Esophagus mucosa (tissue), 1 donor: ENCODE results near the gene EXOC6. TPM values are rescaled to one million over a fixed set of nuclear protein-coding genes. Genes with fewer than 3 reads are reported as not detected.

ENCODE experiments used
- ATAC-seq: fragments of 200-7000 bp; cut with Tn5 transposase; one replicate; pipeline ENCODE4 v1.9.1; 2020
- total RNA-seq: library from RNA; stranded (reverse); gene quantifications from one replicate; pipeline ENCODE4 v1.2.4, GENCODE V29; 2023
- donor health status: DM: yes; HTN: yes; CAD: no.

Gene EXOC6
- total RNA-seq, 1 donor from 2014 or later = 3.1 TPM

DNA sequence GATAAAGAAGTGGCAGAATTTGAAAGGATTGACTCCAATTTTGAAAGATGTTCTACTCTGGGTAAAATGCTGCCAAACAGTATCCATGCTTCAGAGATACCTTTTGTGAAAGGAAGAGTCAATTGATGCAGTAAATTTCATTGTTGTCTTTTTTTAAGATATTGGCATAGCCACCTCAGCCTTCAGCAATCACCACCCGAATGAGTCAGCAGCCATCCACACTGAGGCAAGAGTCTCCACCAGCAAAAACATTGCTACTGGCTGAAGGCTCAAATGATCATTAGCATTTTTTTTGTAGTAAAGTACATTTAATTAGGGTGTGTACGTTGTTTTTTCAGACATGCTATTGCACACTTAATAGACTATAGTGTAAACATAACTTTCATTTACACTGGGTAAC lies 180.6 kb downstream of the EXOC6 start:
- no peak for ATAC-seq

- ATAC-seq = no peak
Measured at GRCh38 chr10:93030409-93030808, 182.1 kb downstream of the EXOC6 start.

DNA sequence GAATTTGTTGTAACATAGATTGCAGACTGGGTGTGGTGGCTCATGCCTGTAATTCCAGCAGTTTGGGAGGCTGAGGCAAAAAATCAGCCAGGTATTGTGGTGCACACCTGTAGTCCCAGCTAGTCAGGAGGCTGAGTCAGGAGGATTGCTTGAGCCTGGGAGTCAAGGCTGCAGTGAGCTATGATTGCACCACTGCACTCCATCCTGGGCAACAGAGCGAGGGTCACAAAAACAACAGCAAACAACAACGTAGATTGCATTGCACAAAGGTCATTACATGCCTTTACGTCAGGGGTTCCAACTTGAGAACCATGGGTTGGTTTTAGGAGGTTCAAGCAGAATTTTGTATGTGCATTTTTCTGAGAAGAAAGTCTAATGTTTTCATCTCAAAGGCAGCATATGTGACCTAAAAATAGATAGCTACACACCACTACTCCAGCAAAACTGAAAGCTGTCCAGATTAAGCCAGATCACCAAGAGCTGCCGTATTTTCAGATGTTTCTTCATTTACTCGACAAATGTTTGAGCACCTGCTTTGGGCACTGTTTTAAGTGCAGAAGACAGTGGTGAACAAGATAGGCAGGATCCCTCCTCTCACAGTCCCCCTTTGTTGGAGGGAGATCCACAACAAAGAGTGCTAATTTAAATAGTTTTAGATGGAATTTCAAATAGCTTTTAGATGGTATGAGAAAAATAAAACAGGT lies 183.9 kb downstream of the EXOC6 start:
- ATAC-seq = no peak

DNA sequence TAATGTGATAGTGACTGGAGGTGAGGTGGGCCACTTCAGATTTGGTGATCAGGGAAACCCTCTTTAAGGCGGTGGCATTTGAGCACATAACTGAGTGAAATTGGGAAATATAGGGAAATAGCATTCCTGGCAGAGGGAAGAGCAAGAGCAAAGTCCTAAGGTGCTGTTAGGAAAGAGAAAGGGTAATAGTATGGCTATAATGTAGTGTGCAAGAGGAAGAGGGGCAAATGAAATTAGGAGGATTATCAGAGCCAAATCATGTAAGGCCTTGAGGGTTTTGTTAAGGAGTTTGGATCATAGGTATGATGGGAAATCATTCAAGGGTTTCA lies 184.5 kb downstream of the EXOC6 start:
- ATAC-seq = no peak

DNA sequence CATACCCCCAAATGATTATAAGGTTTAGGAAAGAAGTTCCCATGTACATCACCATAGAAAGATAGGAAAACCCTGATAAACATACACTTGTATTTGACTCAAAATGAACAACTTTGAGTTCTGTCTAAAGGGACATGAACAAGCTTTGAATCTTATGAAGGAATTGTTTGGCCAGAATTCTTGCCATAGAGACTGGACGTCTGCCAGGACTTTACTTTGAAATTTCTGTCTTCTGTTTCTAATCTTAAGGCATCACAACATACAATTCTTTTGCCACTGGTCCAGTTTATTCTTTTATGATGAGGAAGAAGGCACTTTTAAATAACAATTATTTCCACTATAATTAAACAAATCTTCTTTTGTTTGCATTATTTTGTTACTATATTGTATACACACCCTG lies 186.1 kb downstream of the EXOC6 start:
- no peak for ATAC-seq

DNA sequence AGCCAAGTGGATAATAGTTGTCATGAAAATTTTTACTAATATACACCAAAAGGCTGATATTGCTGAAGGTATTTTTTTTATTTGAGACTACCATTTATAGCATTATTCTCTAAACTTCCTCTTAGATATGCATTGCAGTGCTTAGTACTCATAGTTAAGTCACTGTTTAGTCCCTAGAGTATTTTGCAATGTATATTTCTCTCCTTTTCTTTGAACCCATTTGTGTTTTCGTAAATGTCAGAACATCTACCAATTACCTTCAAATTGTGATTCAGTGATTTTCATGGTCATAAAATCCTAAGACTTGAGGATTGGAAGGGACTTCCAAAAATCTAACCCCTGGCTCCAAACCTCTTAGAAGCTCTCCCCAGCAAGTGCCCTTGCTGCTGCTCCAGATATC lies 190.8 kb downstream of the EXOC6 start:
- ATAC-seq = no peak

- no peak for ATAC-seq
Measured at GRCh38 chr10:93039721-93040120, 191.4 kb downstream of the EXOC6 start.

DNA sequence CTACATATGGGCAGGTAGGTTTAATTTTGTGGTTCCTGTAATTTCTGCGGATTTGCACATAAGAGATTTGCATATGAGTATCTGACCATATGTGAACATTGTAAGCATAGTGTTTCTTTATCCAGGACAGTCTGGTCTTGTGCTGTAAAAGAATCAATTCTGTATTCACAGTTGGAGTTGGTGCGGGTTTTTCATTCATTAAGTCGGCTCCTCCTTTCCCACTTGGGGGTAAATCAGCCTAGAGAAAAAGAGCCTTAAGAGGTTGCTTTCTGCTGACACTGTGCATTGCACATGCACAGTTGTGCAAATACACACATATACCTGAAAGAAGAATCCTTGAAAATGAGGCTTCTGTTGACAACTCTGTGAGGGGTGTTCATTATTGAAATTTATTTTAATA lies 206.2 kb downstream of the EXOC6 start:
- no peak for ATAC-seq

DNA sequence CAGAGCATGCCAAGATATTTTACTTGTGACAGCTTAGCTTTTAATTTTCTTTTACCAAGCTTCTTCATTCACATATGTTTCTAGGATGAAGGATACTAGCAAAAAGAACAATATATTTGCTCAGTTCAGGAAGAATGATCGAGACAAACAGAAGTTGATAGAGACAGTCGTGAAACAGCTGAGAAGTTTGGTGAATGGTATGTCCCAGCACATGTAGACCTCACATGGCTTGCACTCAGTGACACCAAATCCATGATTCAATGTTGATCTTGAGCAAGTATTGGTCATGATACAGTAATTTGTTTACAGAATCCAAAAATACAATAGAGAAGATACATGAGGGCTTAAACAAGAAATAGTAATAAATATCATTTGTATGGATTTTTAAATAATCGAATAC lies 209.8 kb downstream of the EXOC6 start:
- no peak for ATAC-seq

DNA sequence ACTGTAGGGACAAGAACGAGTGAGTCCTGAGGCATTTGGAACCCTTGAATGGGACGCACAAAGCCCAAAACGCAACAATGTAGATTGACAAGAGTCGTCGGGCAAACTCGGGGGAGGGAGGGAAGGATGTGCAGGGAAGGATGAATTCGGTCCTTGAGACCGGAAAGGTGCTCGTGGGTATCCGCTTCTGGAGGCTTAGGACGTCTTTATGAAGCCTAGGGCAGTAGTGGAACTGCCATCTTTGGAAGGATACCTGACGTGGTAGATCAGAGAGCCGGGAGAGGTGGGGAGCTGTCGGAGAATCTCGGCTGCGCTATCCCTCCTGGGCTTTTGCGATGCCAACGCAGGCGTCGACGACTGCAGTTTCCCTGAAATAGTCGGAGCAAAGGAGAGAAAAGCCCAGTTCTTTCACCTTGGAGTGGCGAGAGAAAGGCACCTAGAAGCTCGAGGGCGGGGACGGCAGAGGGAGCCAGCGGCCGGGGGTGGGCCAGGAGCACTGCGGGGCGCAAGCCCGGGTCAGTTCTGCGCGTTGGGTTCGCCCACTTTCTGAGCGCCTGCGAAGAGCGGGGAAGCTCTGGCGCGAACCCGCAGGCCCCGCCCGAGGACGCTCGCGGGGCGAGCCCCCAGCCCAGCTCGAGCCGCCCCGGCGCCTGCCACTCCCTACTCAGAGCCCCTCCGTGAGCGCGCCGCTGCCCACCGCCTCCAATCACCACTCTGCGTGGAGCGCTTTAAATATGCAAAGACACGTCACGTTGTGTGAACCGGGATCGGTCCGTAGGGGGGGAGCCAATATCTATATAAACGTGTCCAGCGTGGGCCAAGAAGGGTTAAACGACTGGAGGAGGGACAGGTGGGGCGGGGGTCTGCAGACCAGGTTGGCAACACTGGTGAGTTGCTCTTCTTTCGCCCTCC lies 211.9 kb downstream of the EXOC6 start, which contains the start of gene CYP26C1:
Gene CYP26C1 (plus strand): TSS at position 824 of the 912 bp plus-strand sequence. CDS start 466 bp downstream, outside the sequence.
- no peak for ATAC-seq

GRCh38 chr10:93060887-93061593 lies 212.7 kb downstream of the EXOC6 start:
- no peak for ATAC-seq

DNA sequence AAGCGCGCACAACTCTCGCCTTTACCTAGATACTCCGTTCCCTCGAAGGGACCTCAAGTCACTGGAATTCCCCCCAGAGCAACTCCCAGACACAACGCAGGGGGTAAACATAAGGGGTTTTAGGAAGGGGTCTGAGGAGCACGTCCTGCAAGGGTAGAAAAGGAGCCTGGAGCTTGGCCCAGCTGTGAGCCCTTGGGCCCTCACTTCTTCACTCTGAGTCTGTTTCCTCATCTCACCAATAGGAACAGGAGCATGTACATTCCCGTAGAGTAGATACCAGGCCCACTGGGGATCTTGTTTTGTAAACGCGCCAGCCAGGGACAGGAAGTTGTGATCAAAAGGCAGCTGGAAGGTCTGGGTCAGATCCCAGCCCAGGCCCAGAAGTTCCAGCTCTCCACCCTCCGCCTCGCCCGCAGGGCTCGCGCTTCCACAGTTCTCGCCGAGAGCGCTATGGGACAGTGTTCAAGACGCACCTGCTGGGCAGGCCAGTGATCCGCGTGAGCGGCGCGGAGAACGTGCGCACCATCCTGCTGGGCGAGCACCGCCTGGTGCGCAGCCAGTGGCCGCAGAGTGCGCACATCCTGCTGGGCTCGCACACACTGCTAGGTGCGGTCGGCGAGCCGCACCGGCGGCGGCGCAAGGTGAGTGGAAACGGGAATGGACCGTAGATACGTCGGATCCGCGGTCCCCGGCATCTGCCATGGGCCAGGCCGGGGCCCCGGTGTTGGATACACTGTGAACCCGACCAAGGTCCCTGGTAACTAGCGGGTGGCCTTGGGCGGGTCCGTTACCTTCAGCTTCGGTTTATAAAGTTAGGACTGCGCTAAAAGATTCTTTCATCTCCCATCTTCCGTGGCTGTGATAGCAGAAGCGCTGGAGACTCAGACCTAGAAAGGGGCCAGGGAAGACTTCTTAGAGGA lies 213.5 kb downstream of the EXOC6 start:
- ATAC-seq = peak; percentile 52

- peak; percentile 85 for ATAC-seq
Measured at GRCh38 chr10:93062514-93063143, 214.3 kb downstream of the EXOC6 start.

DNA sequence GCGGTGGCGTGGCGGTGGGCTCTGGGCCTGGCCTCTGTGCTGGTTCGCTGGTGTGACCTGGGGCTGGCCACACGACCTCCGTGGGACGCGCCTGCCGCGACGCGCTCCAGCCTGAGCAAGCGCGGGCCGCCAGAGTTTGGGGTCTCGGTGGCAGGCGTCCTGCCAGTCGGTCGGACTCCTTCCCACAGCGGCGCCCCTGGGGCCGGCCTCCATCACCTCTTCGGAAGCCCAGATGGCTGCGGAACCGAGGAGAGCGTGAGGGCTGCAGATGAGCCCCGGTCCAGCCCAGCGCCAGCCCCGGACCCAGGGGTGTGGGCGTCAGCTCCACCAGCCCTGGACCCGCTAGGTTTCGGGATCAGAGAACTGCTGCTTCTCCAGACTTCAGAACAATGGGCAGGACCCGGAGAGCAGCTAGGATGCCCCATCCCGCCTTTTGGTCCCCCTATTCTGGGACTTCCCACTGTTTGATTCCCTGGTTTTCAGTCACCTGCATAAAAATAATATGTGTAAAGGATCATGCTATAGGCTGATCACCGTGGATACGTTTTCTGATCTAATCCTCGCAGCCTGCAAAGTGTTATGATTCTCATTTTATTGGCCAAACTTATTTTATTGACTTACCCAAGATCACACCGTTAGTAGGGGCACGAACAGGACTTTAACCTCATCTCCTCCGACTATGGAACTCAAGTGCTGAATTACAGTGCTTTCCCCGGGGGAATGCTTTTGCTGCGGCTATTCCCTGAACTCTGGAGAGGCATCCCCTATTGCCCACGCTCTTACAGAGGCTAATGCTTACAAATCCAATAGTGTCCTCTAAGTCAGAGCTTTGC lies 215.0 kb downstream of the EXOC6 start:
- ATAC-seq = no peak

- no peak for ATAC-seq
Measured at GRCh38 chr10:93063977-93064660, 215.8 kb downstream of the EXOC6 start.

DNA sequence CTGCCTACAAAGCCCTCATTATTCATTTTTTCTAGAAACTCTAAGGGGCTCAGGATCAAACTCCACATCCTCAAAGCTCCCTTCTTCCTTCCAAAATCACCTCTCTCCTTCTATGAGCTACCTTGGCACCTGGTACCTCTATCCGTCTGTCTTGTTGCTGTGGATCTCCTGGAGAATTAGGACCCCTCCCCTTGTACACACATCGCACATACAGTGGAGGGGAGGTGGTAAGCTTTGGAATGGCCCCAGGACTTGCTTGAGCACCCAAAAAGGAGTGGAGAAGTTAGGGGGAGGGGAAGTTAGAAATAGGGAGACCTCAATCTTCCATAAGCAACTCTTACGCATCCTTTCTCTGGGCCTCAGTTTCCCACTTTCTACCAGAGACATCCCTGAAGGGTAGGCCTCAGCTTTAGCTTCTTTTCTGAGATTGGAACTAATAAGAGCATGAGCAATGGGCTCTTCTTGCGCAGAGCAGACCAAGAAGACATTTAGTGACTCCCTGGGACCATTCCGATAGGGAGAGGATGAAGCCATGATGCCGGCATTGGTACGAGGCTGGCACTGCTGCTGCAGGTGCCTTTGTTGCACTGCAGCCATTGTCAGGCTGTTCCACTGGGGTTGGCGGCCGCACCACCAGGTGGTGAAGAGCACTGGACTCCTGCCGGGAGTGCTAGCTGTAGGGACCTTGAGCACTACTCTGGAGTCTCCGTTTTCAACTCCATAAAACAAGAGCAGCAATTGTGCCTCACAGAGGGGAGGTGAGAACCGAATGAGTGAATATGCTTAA lies 216.7 kb downstream of the EXOC6 start:
- no peak for ATAC-seq

- no peak for ATAC-seq
Measured at GRCh38 chr10:93065675-93066543, 217.6 kb downstream of the EXOC6 start.

- no peak for ATAC-seq
Measured at GRCh38 chr10:93066544-93066913, 218.2 kb downstream of the EXOC6 start.
